Activated CD4-positive, alpha-beta memory T cell treated with anti-CD3 and anti-CD28 coated beads, Interleukin-2, amount 10 ng/mL, durations not matched to agents 7 days and 5 days (primary cell): Measurements from ENCODE around the gene GRK5. TPM values are rescaled to one million over a fixed set of nuclear protein-coding genes. Genes with fewer than 3 reads are reported as not detected.
A peak's percentile ranks its signal among the peaks of the same experiment; 100 is the strongest.

Experiments
- CTCF ChIA-PET: fragments of 350-600 bp; sonication (Branson Sonifier 250); formaldehyde crosslinking; loops from one replicate; lab custom pipeline; 2021; ENCODE audit warnings: antibody characterized with exemption, inconsistent platforms; lab: Charles Lee
- POLR2A ChIA-PET: fragments of 350-600 bp; sonication (Branson Sonifier 250); formaldehyde crosslinking; loops from one replicate; lab custom pipeline; 2021; ENCODE audit warnings: antibody characterized with exemption; lab: Charles Lee
- DNase-seq: peaks from one replicate; pipeline ENCODE4 v3.0.0-alpha.2; 2020
- H3K27ac Mint-ChIP-seq: one replicate; pipeline ENCODE4 v1.8.0; 2021; ENCODE audit warnings: mild to moderate bottlenecking, mixed read lengths
- H3K27me3 Mint-ChIP-seq: one replicate; pipeline ENCODE4 v1.8.0; 2021; ENCODE audit warnings: mixed read lengths
- H3K36me3 Mint-ChIP-seq: one replicate; pipeline ENCODE4 v1.8.0; 2021; ENCODE audit warnings: low read depth, mixed read lengths
- H3K4me1 Mint-ChIP-seq: one replicate; pipeline ENCODE4 v1.8.0; 2021; ENCODE audit warnings: mixed read lengths
- H3K4me3 Mint-ChIP-seq: one replicate; pipeline ENCODE4 v1.8.0; 2021; ENCODE audit warnings: mild to moderate bottlenecking, mixed read lengths
- H3K9me3 Mint-ChIP-seq: one replicate; pipeline ENCODE4 v1.8.0; 2021; ENCODE audit warnings: mixed read lengths
- total RNA-seq, 2 experiments: library from RNA; stranded (reverse); gene quantifications; one replicate each; pipeline ENCODE4 v1.2.3, GENCODE V29; 2021

The GRK5 gene
- total RNA-seq, 2 experiments from 2014 or later, result 29.8 to 30.6 TPM

DNA sequence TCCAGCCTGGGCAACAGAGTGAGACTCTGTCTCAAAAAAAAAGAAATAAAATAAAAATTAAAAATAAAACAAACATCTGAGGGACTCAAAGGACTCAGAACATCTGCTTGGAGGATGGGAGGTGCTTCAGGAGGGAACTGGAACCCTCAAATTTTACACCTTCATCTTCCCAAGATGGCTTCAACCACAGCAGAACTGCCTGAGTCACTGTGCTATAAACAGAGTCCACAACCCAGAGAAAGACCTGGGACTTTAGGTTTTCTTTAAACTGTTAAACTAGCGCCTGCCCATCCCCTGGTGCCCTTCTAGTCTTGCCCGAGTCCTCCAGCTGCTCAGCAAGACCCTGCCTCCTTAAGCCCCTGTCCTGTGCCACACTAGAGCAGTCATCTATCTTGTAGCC, 294.3 kb downstream of the GRK5 start:
- H3K4me3 Mint-ChIP-seq, result peak overlapping the region; percentile 35
- H3K9me3 Mint-ChIP-seq, result no peaks in the 10 kb centered on the region
- ChIA-PET POLR2A (interaction anchor here (3.5 to 6.0 kb wide), 2 partner anchors 12 to 16 kb away, joined by 14 to 38 read pairs; no protein-coding TSS in a partner anchor), CTCF (interaction anchor here (5.0 kb wide), 1 partner anchor 13 kb away, joined by 25 read pairs; no protein-coding TSS in a partner anchor)
- no peaks in the 10 kb centered on the region for H3K27me3 Mint-ChIP-seq
- H3K36me3 Mint-ChIP-seq, result peaks cover 70% of the 10 kb centered on the region
- DNase-seq, result peak; percentile 27
- H3K27ac Mint-ChIP-seq, result peak overlapping the region; percentile 91
- peaks cover 61% of the 10 kb centered on the region for H3K4me1 Mint-ChIP-seq

DNA sequence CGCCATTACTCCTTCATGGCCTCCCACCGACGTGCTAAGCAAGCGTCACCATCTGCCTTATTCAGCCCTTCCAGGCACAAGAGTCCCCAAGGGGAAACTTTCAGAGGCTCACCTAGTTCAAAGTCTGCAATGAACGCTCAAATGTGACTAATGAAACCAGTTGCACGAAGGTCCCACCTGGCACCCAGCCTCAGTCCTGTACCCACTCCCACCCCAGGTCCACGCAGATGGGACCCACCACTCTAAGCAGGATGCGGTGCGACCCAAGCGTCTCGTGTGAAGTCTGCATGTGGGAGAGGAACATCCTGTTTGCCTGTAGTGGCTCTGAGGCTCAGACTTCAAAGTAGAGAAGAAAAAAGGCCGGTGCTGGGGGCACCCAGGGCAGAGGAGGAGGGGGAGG, 294.8 kb downstream of the GRK5 start:
- Mint-ChIP-seq H3K9me3 (no peaks in the 10 kb centered on the region), H3K27me3 (no peaks in the 10 kb centered on the region), H3K4me3 (peak overlapping the region; percentile 35), H3K36me3 (peaks cover 75% of the 10 kb centered on the region), H3K4me1 (peaks cover 57% of the 10 kb centered on the region), H3K27ac (peak overlapping the region; percentile 91)
- CTCF ChIA-PET, result interaction anchor here (1.3 to 5.0 kb wide), 2 partner anchors 13 to 302 kb away, joined by 3 to 25 read pairs; no protein-coding TSS in a partner anchor
- peak; percentile 84 for DNase-seq
- POLR2A ChIA-PET, result interaction anchor here (0.8 to 6.0 kb wide), 7 partner anchors 8 to 370 kb away, joined by 3 to 38 read pairs (median 5); partner anchors contain the start of gene RGS10

DNA sequence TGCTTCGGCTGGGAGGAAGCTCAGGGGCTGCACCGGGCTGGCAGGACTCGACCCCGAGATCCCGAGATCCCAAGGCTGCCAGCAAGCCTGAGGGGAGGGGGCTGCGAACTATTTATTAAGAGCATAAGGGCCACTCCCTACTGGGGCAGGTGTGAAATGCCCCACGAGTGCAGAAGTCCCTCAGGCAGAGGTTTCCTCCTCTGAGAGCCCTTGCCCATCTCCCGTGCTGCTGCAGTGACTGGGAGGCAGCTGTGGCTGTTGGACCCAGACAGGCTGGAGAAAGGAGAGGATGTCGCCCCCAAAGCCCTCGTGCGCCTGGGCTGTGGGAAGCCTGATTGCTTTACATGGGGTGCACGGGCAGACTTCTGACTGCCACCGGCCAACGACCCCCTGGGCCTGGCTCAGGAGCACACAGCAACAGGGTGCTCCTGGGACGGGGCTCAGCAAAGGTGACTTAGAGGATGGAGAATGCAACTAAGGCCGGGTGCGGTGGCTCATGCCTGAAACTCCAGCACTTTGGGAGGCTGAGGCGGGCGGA, 295.3 kb downstream of the GRK5 start:
- no peak for DNase-seq
- Mint-ChIP-seq H3K9me3 (no peaks in the 10 kb centered on the region), H3K27ac (peak overlapping the region; percentile 91), H3K4me3 (peak overlapping the region; percentile 35), H3K4me1 (peaks cover 53% of the 10 kb centered on the region), H3K36me3 (peaks cover 76% of the 10 kb centered on the region), H3K27me3 (no peaks in the 10 kb centered on the region)
- ChIA-PET CTCF (interaction anchor here (1.3 to 5.0 kb wide), 2 partner anchors 14 to 302 kb away, joined by 3 to 25 read pairs; no protein-coding TSS in a partner anchor), POLR2A (interaction anchor here (0.8 to 6.0 kb wide), 8 partner anchors 9 to 371 kb away, joined by 3 to 38 read pairs (median 4); partner anchors contain the start of gene RGS10)

DNA sequence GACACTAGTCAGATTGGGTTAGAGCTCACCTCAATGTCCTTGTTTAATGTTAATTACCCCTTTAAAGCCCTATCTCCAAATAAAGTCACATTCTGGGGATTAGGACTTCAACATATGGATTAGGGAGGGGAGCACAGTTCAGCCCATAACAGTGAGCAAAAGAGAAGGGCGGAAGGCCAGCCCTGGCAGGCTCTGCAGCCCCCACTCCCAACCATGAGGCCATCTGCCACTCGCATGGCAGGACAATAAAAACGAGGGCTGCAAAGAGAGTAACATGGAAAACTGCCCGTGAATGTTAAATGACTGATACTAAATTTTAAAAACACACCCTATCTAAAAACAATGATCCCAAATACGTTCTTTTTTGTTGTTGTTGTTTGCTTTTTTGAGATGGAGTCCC, 296.4 kb downstream of the GRK5 start:
- ChIA-PET CTCF (interaction anchor here (0.5 to 5.0 kb wide), 3 partner anchors 15 to 263 kb away, joined by 3 to 25 read pairs (median 3); no protein-coding TSS in a partner anchor), POLR2A (interaction anchor here (1.1 to 6.0 kb wide), 3 partner anchors 14 to 299 kb away, joined by 4 to 38 read pairs (median 4); no protein-coding TSS in a partner anchor)

DNA sequence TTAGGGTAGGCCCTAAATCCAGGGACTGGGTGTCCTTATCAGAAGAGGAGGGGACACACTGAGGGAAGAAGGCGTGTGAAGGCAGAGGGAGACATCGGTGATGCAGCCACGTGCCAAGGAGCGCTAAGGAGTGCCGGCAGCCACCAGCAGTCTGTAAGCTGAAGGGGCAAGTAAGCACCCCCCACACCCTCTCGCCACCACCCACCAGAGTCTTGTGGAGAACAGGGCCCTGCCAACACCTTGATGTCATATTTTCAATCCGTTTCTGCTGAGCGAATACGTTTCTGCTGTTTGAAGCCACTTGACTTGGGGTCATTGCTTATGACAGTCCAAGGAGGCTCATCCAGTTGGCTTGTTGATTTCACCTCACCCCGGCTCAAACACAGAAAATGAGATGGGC, 297.3 kb downstream of the GRK5 start:
- Mint-ChIP-seq H3K27me3 (no peaks in the 10 kb centered on the region), H3K27ac (no peak overlapping the region), H3K36me3 (peaks cover 71% of the 10 kb centered on the region), H3K9me3 (no peaks in the 10 kb centered on the region), H3K4me3 (no peak overlapping the region), H3K4me1 (peaks cover 45% of the 10 kb centered on the region)
- no peak for DNase-seq
- CTCF ChIA-PET, result no interaction called here
- POLR2A ChIA-PET, result interaction anchor here (6.0 kb wide), 1 partner anchor 13 kb away, joined by 38 read pairs; no protein-coding TSS in a partner anchor

More for the DNA sequence above, 296.4 kb downstream of the GRK5 start:
- Mint-ChIP-seq H3K27ac (peak overlapping the region; percentile 45), H3K27me3 (no peaks in the 10 kb centered on the region), H3K36me3 (peaks cover 75% of the 10 kb centered on the region), H3K4me1 (peaks cover 52% of the 10 kb centered on the region), H3K4me3 (no peak overlapping the region), H3K9me3 (no peaks in the 10 kb centered on the region)
- DNase-seq, result no peak

DNA sequence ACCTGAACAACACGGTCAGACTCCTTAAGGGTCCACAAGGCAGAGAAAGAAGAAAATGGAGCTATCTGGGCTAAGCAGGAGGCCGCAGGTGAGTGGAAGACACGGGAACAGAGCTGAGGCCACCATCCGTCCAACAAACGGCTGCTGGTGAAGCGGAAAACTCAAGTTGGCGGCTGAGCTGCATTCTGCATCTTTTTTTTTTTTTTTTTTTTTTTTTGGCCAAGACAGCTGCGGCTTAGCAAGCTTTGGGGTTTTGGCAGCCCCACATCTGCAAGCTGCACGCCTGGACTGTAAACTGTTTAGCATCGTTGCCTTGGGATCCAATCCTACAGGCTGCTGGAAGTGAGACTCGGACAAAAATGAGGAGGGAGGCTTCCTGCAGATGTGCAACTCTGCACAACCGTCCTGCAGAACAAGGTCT, 297.8 kb downstream of the GRK5 start:
- Mint-ChIP-seq H3K9me3 (no peaks in the 10 kb centered on the region), H3K4me3 (no peak overlapping the region), H3K36me3 (peaks cover 69% of the 10 kb centered on the region), H3K4me1 (peaks cover 44% of the 10 kb centered on the region), H3K27me3 (no peaks in the 10 kb centered on the region), H3K27ac (no peak overlapping the region)
- POLR2A ChIA-PET, result no interaction called here
- DNase-seq, result no peak
- CTCF ChIA-PET, result interaction anchor here (0.7 kb wide), 1 partner anchor 11 kb away, joined by 5 read pairs; no protein-coding TSS in a partner anchor

Other genes with a start within 250 kb of the GRK5 start
- under 1 TPM; 0.13 to 0.40 TPM for gene NANOS1, start 177.9 kb upstream of the GRK5 start, total RNA-seq
- 100 to 1,000 TPM; 129 to 130 TPM for gene EIF3A, start 126.8 kb upstream of the GRK5 start, total RNA-seq
- 10 to 100 TPM; 52.4 to 57.1 TPM for gene DENND10, start 103.5 kb upstream of the GRK5 start, total RNA-seq
- gene SFXN4, start 41.9 kb upstream of the GRK5 start, total RNA-seq, result 10 to 100 TPM; 19.6 to 22.6 TPM
- gene PRDX3, start 28.8 kb upstream of the GRK5 start, total RNA-seq, result 100 to 1,000 TPM; 115 to 117 TPM